GM18505 (cell line): ENCODE data around the gene FGR.

ENCODE experiments used
- ATAC-seq: cut with Tn5 transposase; IDR thresholded peaks from one replicate; pipeline ENCODE4 v1.9.1; 2021; ENCODE audit not compliant: unreplicated experiment
- POLR2A ChIP-seq: IDR thresholded peaks from 4 replicates; pipeline ENCODE4 v1.6.1; 2011; ENCODE audit warnings: borderline replicate concordance; ENCODE audit not compliant: insufficient read depth, insufficient read length; ENCODE audit errors: extremely low read depth

Gene FGR

GRCh38 chr1:27583479-27583878 lies 51.5 kb downstream of the FGR start:
- ATAC-seq: no peak
- no peak for TF ChIP-seq POLR2A

- ATAC-seq: no peak
- TF ChIP-seq POLR2A: no peak
These were observed 53.2 kb downstream of the FGR start for GRCh38 chr1:27581823-27582243.

GRCh38 chr1:27577504-27578188 lies 57.3 kb downstream of the FGR start:
- TF ChIP-seq POLR2A: no peak
- ATAC-seq: no peak

DNA sequence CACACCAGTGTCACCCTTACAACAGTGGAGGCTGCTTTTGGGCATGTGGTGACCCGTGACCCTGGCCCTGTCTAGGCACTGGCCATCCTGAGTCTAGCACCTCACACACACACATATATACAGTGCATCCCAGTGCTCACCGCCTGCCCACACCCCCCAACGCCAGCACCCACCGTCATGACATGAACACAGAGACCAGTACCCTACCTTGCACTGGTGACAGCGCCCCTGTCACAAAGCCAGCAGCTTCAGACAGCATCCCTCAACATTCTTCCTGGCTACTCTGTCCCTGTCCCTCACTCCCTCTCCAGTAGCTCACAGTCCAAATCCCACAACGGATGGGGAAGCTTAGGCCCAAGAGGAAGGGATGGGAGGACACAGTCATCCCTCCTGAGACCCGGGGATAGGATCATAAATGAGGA lies 58.2 kb downstream of the FGR start:
- ATAC-seq: no peak
- TF ChIP-seq POLR2A: no peak

DNA sequence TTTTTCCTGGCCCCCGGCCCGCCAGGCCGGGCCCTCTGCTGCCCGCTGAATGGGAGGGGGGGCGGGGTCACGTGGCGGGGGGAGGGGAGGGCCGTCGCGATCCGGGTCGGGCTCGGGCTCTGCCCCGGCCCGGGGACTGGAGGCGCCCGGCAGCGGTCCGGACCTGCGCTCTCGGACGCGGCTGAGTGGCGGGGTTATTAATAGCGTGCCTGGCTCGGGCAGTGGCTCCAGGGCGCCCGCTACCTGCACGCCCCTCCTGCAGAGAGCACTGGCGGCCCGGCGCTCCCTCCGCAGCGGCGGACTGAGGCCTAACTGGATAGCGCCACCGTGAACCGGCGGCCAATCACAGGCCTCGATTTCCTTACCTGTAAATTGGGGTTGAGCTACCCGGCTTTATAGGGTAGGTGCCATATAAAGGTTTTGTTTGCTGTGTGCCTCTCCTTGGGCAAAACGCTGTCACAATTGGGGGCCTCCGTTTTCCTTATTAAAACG lies 59.1 kb downstream of the FGR start:
- ATAC-seq: no peak
- TF ChIP-seq POLR2A: no peak

DNA sequence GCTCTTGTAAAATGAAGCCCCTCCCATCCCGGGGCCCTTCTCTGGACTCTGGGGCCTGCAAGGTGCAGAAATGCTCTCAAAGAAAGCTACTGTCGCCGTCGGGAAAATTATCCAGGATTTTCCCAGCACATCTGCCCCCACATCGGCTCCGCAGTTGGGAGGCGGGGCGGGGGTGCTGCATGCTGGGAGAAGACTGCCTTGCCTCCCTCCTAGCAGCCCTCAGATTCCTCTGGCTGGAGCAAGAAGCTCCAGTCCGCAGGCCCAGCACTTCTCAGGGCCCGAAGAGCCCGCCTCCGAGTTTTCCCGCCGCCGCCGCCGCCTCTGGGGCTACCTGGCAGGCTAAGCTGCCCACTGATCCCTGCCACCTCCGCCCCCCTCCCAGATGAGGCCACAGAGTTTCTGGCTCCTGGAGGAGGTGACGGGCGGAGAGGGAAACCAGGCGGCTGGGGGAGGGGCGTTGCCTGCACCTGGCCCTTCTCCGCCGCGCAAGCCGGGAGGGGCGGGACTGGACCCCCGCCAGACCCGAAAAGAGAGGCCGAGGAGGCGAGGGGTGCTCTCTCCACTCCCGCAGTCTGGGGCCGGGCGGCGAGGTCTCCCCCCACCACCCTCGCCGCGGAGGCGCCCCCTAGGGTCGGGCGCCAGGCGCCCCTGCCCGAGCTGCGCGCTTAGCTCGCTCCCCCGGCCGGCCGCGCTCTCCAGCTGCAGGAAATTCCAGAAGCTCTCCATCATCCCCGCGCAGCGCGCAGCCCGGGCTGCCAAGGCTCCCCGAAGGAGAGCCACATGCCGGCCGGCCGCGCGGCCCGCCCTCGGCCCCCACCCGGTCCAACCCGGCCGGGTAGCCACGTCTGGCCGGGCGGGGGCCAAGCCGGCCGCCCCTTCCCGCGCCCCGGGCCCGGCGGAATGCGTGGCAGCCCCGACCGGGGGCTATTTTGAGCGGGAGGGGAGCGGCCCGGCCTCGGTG lies 59.8 kb downstream of the FGR start:
- ATAC-seq: no peak
- no peak for TF ChIP-seq POLR2A

- no peak for ATAC-seq
- no peak for TF ChIP-seq POLR2A
These were observed 60.8 kb downstream of the FGR start for GRCh38 chr1:27574001-27574781.

- TF ChIP-seq POLR2A: no peak
- ATAC-seq: no peak
These were observed 62.1 kb downstream of the FGR start for GRCh38 chr1:27572679-27573426.

- no peak for TF ChIP-seq POLR2A
- no peak for ATAC-seq
These were observed 62.8 kb downstream of the FGR start for GRCh38 chr1:27572019-27572678.

GRCh38 chr1:27571439-27572018 lies 63.5 kb downstream of the FGR start:
- ATAC-seq: no peak
- no peak for TF ChIP-seq POLR2A

DNA sequence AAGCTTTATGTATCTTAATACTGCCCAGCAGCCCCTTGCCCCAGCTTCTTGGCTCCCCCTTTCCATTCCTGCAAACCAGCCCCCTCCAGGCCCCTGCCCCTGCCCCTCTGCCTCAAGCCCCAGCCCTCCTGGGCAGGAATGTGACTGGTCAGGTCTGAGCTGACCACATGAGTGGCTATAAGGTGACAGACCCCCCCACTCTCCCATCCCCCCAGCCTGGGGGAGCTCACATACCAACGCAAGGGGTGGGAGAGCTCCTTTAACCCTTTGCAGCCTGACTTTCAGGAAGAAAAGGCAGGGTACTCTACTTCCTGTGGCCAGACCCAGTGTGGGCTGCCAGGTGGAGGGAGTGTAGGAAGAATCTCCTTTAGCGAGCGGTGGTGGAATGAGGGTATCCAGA lies 64.2 kb downstream of the FGR start:
- ATAC-seq: no peak
- TF ChIP-seq POLR2A: no peak

- no peak for ATAC-seq
- no peak for TF ChIP-seq POLR2A
These were observed 64.6 kb downstream of the FGR start for GRCh38 chr1:27570356-27570755.
